ENCODE data around the gene SIRT2. TPM values are rescaled to one million over a fixed set of nuclear protein-coding genes. Genes with fewer than 3 reads are reported as not detected.

Gene SIRT2
- total RNA-seq (2021; fragmentation: NEBNext Ultra II Directional; extraction: Animal tissue kit (Norgen Biotek cat#: 25700)) (6.1 and 6.5 TPM in 2 replicates), polyA plus RNA-seq (2011; rRNA removed) (10.0 and 11.8 TPM in 2 replicates), polyA minus RNA-seq (2011; rRNA and poly(A)+ RNA removed) (5.6 and 6.1 TPM in 2 replicates)
- 9.0 TPM for polyA plus RNA-seq (2011; cell fraction: cytosol; rRNA removed)
- polyA plus RNA-seq (2011; cell fraction: nucleus; rRNA removed) = 15.2 TPM
- polyA plus RNA-seq (2012, experiment 1 of 2) = 5.0 to 9.0 TPM (median 7.5 TPM) in 4 replicates
- 7.4 TPM for polyA plus RNA-seq (2012, experiment 2 of 2)
- polyA plus RNA-seq (2013, experiment 1 of 2) = 6.8 TPM
- polyA plus RNA-seq (2013, experiment 2 of 2) = 6.5 TPM
- 5.5 TPM for polyA minus RNA-seq (2011; cell fraction: cytosol; rRNA and poly(A)+ RNA removed)
- 2.3 TPM for polyA minus RNA-seq (2011; cell fraction: nucleus; rRNA and poly(A)+ RNA removed)
- long read RNA-seq, experiment 1, partial matches to known transcripts = 5 of 9 reads
- long read RNA-seq, experiment 1, other reads (novel, unspliced or antisense) = 0 of 9 reads
- long read RNA-seq, experiment 2, partial matches to known transcripts = 0 of 5 reads
- long read RNA-seq, experiment 2, other reads (novel, unspliced or antisense) = 1 of 5 reads

DNA sequence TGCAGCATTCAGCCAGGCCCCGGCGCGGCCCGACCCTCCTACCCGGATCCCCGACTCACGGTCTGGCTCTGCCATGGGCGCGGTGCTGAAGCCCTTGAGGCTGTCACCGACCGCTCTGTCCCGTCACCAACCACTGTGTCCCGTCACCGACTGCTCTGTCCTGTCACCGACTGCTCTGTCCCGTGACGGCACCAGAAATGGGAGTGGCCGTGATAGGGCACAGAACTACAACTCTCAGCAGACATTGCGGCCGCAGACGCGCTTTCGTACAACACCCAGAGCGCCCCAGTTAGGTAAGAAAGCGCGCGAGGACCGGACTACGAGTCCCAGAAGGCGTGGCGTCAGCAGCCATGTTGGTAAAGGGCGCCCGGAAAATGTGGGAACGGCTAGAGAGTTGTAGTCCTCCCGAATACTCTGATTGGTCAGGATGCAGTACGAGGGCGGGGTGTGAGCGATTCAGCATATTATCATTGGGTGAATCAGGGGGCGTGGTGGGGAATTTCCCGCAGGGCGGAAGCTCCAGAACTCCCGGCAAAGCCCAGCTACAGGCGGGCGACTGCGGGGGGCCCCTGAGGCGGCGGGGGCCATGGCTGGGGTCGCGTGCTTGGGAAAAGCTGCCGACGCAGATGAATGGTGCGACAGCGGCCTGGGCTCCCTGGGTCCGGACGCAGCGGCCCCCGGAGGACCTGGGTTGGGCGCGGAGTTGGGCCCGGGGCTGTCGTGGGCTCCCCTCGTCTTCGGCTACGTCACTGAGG lies at the start of gene SIRT2, which contains the start of gene NFKBIB:
Gene SIRT2, minus strand, starts transcription at position 172 of the 755 bp plus-strand sequence. Its CDS starts 97 bp downstream, at position 75.
Gene NFKBIB, plus strand, starts transcription at position 523 of the 755 bp plus-strand sequence. Its CDS starts 64 bp downstream, at position 587.
- no peak within 1 kb of the TSS for H2BK20ac ChIP-seq (ENCODE audit: low read length)
- H3K23ac ChIP-seq (ENCODE audit: insufficient read length) = no peak within 1 kb of the TSS
- H4K5ac ChIP-seq (ENCODE audit: insufficient read length, low read depth, low read length) = peak within 1 kb of the TSS; percentile 58
- H4K91ac ChIP-seq (replicated peaks; ENCODE audit: insufficient read length, low read length) = peak within 1 kb of the TSS; percentile 52
- FAIRE-seq (peak; percentile 88), DNase-seq (ENCODE audit: low read depth in 1 of 2, low spot score in 2 of 2) (peak; percentile 96 to 98)
- H3K18ac ChIP-seq (ENCODE audit: extremely low read depth, low read length) = peak within 1 kb of the TSS; percentile 66
- peak within 1 kb of the TSS; percentile 83; the same call in 1 of the 2 replicates for H2AFZ ChIP-seq (ENCODE audit: low read length)
- no peak within 1 kb of the TSS for H2BK12ac ChIP-seq (ENCODE audit: low read depth, low read length)
- peak within 1 kb of the TSS; percentile 1 for H3K4ac ChIP-seq (replicated peaks; ENCODE audit: insufficient read length, low read depth, low read length)
- peak within 1 kb of the TSS; percentile 90 to 94 for H3K4me2 ChIP-seq (ENCODE audit: insufficient read depth in 1 of 2, low read depth in 2 of 2, low read length in 2 of 2)
- no peaks in the 10 kb centered on the region; the same call in 1 of the 2 replicates for H3K79me1 ChIP-seq (ENCODE audit: low read depth, low read length)
- no peaks in the 10 kb centered on the region; a peak in 2 of 8 replicates for H3K36me3 ChIP-seq (ENCODE audit: control insufficient read depth in 2 of 4, insufficient read depth in 4 of 4, low read length in 3 of 4)
- H2BK15ac ChIP-seq (ENCODE audit: low read length) = no peak within 1 kb of the TSS
- H3K9me3 ChIP-seq (ENCODE audit: insufficient read depth in 2 of 2, low read depth in 1 of 2, low read length in 1 of 2) = 0 out of 4 replicates have a peak, but pooled peaks cover 0 to 2% of the 10 kb centered on the region in 2 experiments
- ChIA-PET POLR2A (ENCODE audit: partially characterized antibody) (interaction anchor here (0.6 to 2.5 kb wide), 20 partner anchors 10 to 1534 kb away, joined by 3 to 11 read pairs (median 4); partner anchors contain the start of genes CCER2, ECH1, FBXO17 and MRPS12), CTCF (ENCODE audit: partially characterized antibody) (interaction anchor here (0.9 to 2.3 kb wide), 7 partner anchors 12 to 152 kb away, joined by 3 to 11 read pairs (median 5); partner anchors contain the start of genes CCER2, MRPS12 and SARS2)
- WGBS, 2 experiments (ENCODE audit: extremely low coverage in 1 of 2, insufficient coverage in 1 of 2, insufficient read length in 1 of 2, insufficient replicate concordance in 2 of 2, low coverage in 1 of 2, low lambda C conversion rate in 2 of 2, missing lambda C conversion rate in 1 of 2) = 2% methylated on average over 59 of the region's 64 CpGs; no CpG with 5 or more reads in 1 of the 2 experiments
- H3K56ac ChIP-seq (replicated peaks; ENCODE audit: insufficient read length, low read depth, low read length) = no peak within 1 kb of the TSS
- peaks cover 13% of the 10 kb centered on the region; the same call in 1 of the 2 replicates for H3K23me2 ChIP-seq (ENCODE audit: low read depth, low read length)
- no peak within 1 kb of the TSS for H2BK5ac ChIP-seq (ENCODE audit: low read depth, low read length)
- H3K27ac ChIP-seq (ENCODE audit: low read depth, low read length) = peak within 1 kb of the TSS; percentile 80
- no peak within 1 kb of the TSS for H2BK120ac ChIP-seq (replicated peaks; ENCODE audit: low read depth, low read length)
- peaks cover 0 to 16% of the 10 kb centered on the region in 2 experiments; a peak in 2 of 4 replicates for H3K79me2 ChIP-seq (ENCODE audit: control insufficient read depth in 1 of 2, insufficient read depth in 2 of 2, low read length in 2 of 2)
- peaks cover 0 to 9% (median 3%) of the 10 kb centered on the region in 4 experiments; a peak in 4 of 7 replicates for H3K4me1 ChIP-seq (replicated peaks in 1 of 4; ENCODE audit: control insufficient read depth in 3 of 4, insufficient read depth in 4 of 4, low read length in 3 of 4)
- no peak within 1 kb of the TSS for H2AK5ac ChIP-seq (ENCODE audit: low read depth, low read length)
- H4K20me1 ChIP-seq (replicated peaks in 1 of 2; ENCODE audit: control insufficient read depth in 1 of 2, insufficient read depth in 2 of 2, low read length in 2 of 2) = peaks cover 0 to 1% of the 10 kb centered on the region in 2 experiments
- H3K14ac ChIP-seq (ENCODE audit: insufficient read length) = no peak within 1 kb of the TSS
- H3K27me3 ChIP-seq (replicated peaks in 1 of 4; ENCODE audit: control insufficient read depth in 3 of 4, extremely low read depth in 1 of 4, insufficient read depth in 3 of 4, low read length in 3 of 4) = peaks cover 0 to 9% (median 4%) of the 10 kb centered on the region in 4 experiments; a peak in 3 of 7 replicates
- H3K4me3 ChIP-seq (ENCODE audit: extremely low read depth in 1 of 4, insufficient read depth in 2 of 4, low read depth in 3 of 4, low read length in 4 of 4) = peak within 1 kb of the TSS; percentile 74 to 90 (median 84)
- H3K9ac ChIP-seq (replicated peaks in 1 of 4; ENCODE audit: extremely low read depth in 1 of 4, low read depth in 3 of 4, low read length in 3 of 4) = peak within 1 kb of the TSS; percentile 62 to 83 (median 77)
- H4K8ac ChIP-seq (ENCODE audit: extremely low read depth, insufficient read depth, low read length) = peak within 1 kb of the TSS; percentile 86
- TF ChIP-seq CHD2 (IDR thresholded peaks at IDR 0.05; ENCODE audit: low read length) (peak; percentile 83), SP2 (IDR thresholded peaks at IDR 0.05; ENCODE audit: low read length) (peak; percentile 53; the same call in 1 of the 2 replicates), CHD1 (IDR thresholded peaks at IDR 0.05; ENCODE audit: low read depth, low read length) (no peak), RNF2 (IDR thresholded peaks at IDR 0.05; ENCODE audit: borderline replicate concordance, low read depth, low read length, missing control alignments, poor library complexity, severe bottlenecking) (no peak), CTBP2 (IDR thresholded peaks at IDR 0.05; ENCODE audit: borderline replicate concordance, insufficient read depth, insufficient read length, low read length) (peak; percentile 97), TAF1 (IDR thresholded peaks at IDR 0.05; ENCODE audit: low read depth, low read length) (no peak), RAD21 (IDR thresholded peaks at IDR 0.05 in 1 of 2, conservative IDR thresholded peaks at IDR 0.05 in 1 of 2; ENCODE audit: low read depth in 2 of 2, low read length in 2 of 2) (no peak)

Data from H1 (cell line).